Mesenchymal stem cell (in vitro differentiated cells and primary cell): ENCODE data around the gene SAFB.

ENCODE experiments used
- DNase-seq: peaks from one replicate; pipeline ENCODE4 v3.0.0-alpha.2; 2013
- H2AFZ ChIP-seq: one replicate; pipeline ENCODE4 v1.6.1; 2013; ENCODE audit warnings: low read depth, mild to moderate bottlenecking, control low read depth, inconsistent platforms, low read length, moderate library complexity
- H2AK5ac ChIP-seq: 2 replicates; pipeline ENCODE4 v1.6.1; 2013; ENCODE audit warnings: low read length, moderate library complexity, mild to moderate bottlenecking, inconsistent platforms; ENCODE audit not compliant: severe bottlenecking
- H2BK120ac ChIP-seq: one replicate; pipeline ENCODE4 v1.6.1; 2013; ENCODE audit warnings: low read depth, mild to moderate bottlenecking, inconsistent platforms, low read length, moderate library complexity
- H2BK12ac ChIP-seq, 2 experiments: one replicate each; pipeline ENCODE4 v1.6.1; 2013; ENCODE audit warnings: inconsistent platforms in 2 of 2, low read length in 2 of 2, mild to moderate bottlenecking in 2 of 2, moderate library complexity in 2 of 2, control low read depth in 1 of 2
- H2BK15ac ChIP-seq: one replicate; pipeline ENCODE4 v1.6.1; 2013; ENCODE audit warnings: mild to moderate bottlenecking, low read depth, inconsistent platforms; ENCODE audit not compliant: poor library complexity, severe bottlenecking
- H2BK5ac ChIP-seq: 2 replicates; pipeline ENCODE4 v1.6.1; 2013; ENCODE audit warnings: low read depth, mild to moderate bottlenecking, low read length, control low read depth, inconsistent platforms; ENCODE audit not compliant: poor library complexity, severe bottlenecking
- H3K14ac ChIP-seq, 2 experiments: one replicate each; pipeline ENCODE4 v1.6.1; 2013; ENCODE audit warnings: inconsistent platforms in 2 of 2, low read length in 2 of 2, control low read depth in 1 of 2, mild to moderate bottlenecking in 1 of 2, moderate library complexity in 1 of 2
- H3K18ac ChIP-seq, 2 experiments: one replicate each; pipeline ENCODE4 v1.6.1; 2013; ENCODE audit warnings: inconsistent platforms in 2 of 2, low read length in 2 of 2, control low read depth in 1 of 2, low read depth in 1 of 2, mild to moderate bottlenecking in 1 of 2
- H3K23ac ChIP-seq, 2 experiments: one replicate each; pipeline ENCODE4 v1.6.1; 2013; ENCODE audit warnings: inconsistent platforms in 2 of 2, low read length in 2 of 2, mild to moderate bottlenecking in 2 of 2, moderate library complexity in 2 of 2, control low read depth in 1 of 2
- H3K27ac ChIP-seq: 2 replicates; pipeline ENCODE4 v1.5.1; 2013; ENCODE audit warnings: mild to moderate bottlenecking, moderate library complexity, low read length, control low read depth, inconsistent platforms; ENCODE audit not compliant: poor library complexity, severe bottlenecking
- H3K27me3 ChIP-seq, 2 experiments: 2 replicates each; pipeline versions ENCODE4 v1.6.1 to v1.7.0; 2013; ENCODE audit warnings: low read length in 2 of 2, mild to moderate bottlenecking in 2 of 2, moderate library complexity in 2 of 2, control low read depth in 1 of 2, inconsistent platforms in 1 of 2; ENCODE audit not compliant: control insufficient read depth in 1 of 2, insufficient read depth in 1 of 2
- H3K36me3 ChIP-seq, 2 experiments: 2 replicates each; pipeline versions ENCODE4 v1.6.1 to v1.7.0; 2013; ENCODE audit warnings: low read length in 2 of 2, control low read depth in 1 of 2, inconsistent platforms in 1 of 2, low read depth in 1 of 2, mild to moderate bottlenecking in 1 of 2; ENCODE audit not compliant: insufficient read depth in 2 of 2, control insufficient read depth in 1 of 2
- H3K4ac ChIP-seq, 2 experiments: one replicate each; pipeline ENCODE4 v1.6.1; 2013; ENCODE audit warnings: inconsistent platforms in 2 of 2, low read length in 2 of 2, mild to moderate bottlenecking in 2 of 2, moderate library complexity in 2 of 2, control low read depth in 1 of 2, low read depth in 1 of 2
- H3K4me1 ChIP-seq: 2 replicates; pipeline ENCODE4 v1.6.1; 2013; ENCODE audit warnings: low read depth, low read length, control low read depth; ENCODE audit not compliant: control insufficient read depth, insufficient read depth
- H3K4me2 ChIP-seq: 2 replicates; pipeline ENCODE4 v1.6.1; 2013; ENCODE audit warnings: low read length, mild to moderate bottlenecking, inconsistent platforms; ENCODE audit not compliant: poor library complexity, severe bottlenecking
- H3K4me3 ChIP-seq, 2 experiments: 2 replicates each; pipeline versions ENCODE4 v1.5.1 to v1.7.0; 2013; ENCODE audit warnings: low read length in 2 of 2, mild to moderate bottlenecking in 2 of 2, control low read depth in 1 of 2, low read depth in 1 of 2; ENCODE audit not compliant: insufficient read depth in 1 of 2
- H3K79me1 ChIP-seq: replicated peaks from 2 replicates; pipeline ENCODE4 v1.6.1; 2013; ENCODE audit warnings: mild to moderate bottlenecking, control low read depth, low read length, inconsistent platforms; ENCODE audit not compliant: poor library complexity, severe bottlenecking
- H3K9ac ChIP-seq: 2 replicates; pipeline ENCODE4 v1.7.0; 2013; ENCODE audit warnings: mild to moderate bottlenecking, low read length, moderate library complexity
- H3K9me3 ChIP-seq: 2 replicates; pipeline ENCODE4 v1.7.0; 2013; ENCODE audit warnings: mild to moderate bottlenecking, low read length; ENCODE audit not compliant: control insufficient read depth
- H4K8ac ChIP-seq: one replicate; pipeline ENCODE4 v1.6.1; 2013; ENCODE audit warnings: inconsistent platforms, mild to moderate bottlenecking, low read length, moderate library complexity
- H4K91ac ChIP-seq: one replicate; pipeline ENCODE4 v1.6.1; 2013; ENCODE audit warnings: mild to moderate bottlenecking, low read length, inconsistent platforms
- WGBS: methylation state at CpG from one replicate; pipeline ENCODE4 v1.1.7; 2013; ENCODE audit warnings: mixed read lengths; 5-methylcytosine and 5-hydroxymethylcytosine counted together

The SAFB gene

GRCh38 chr19:5664515-5664914, 41.6 kb downstream of the SAFB start:
- Histone ChIP-seq H3K4ac (no peak overlapping the region), H3K27me3 (no peaks in the 10 kb centered on the region), H3K18ac (no peak overlapping the region), H2BK12ac (no peak overlapping the region), H3K4me1 (peaks cover 15% of the 10 kb centered on the region), H3K27ac (no peak overlapping the region), H3K4me3 (no peak overlapping the region), H3K9ac (no peak overlapping the region), H2AFZ (no peak overlapping the region), H2BK5ac (no peak overlapping the region), H3K23ac (no peak overlapping the region), H2BK120ac (no peak overlapping the region), H2AK5ac (no peak overlapping the region), H3K36me3 (peaks cover 79 to 94% of the 10 kb centered on the region in 2 experiments), H3K4me2 (no peak overlapping the region), H2BK15ac (no peak overlapping the region), H4K8ac (no peak overlapping the region), H3K79me1 (peaks cover 45% of the 10 kb centered on the region), H3K14ac (no peak overlapping the region), H3K9me3 (no peaks in the 10 kb centered on the region), H4K91ac (no peak overlapping the region)
- no peak for DNase-seq
- 96% methylated on average over 2 of the region's 2 CpGs for WGBS

GRCh38 chr19:5665781-5666513, 43.1 kb downstream of the SAFB start:
- H3K79me1 ChIP-seq, result peaks cover 38% of the 10 kb centered on the region
- no peak overlapping the region for H2BK120ac ChIP-seq
- no peak overlapping the region for H3K14ac ChIP-seq
- no peak overlapping the region for H2BK12ac ChIP-seq
- H3K9ac ChIP-seq, result peak overlapping the region; percentile 30
- peaks cover 79 to 85% of the 10 kb centered on the region in 2 experiments for H3K36me3 ChIP-seq
- no peak overlapping the region for H3K4me2 ChIP-seq
- H3K18ac ChIP-seq, result no peak overlapping the region
- H3K23ac ChIP-seq, result no peak overlapping the region
- H2BK15ac ChIP-seq, result no peak overlapping the region
- no peak overlapping the region for H3K4ac ChIP-seq
- H2BK5ac ChIP-seq, result no peak overlapping the region
- DNase-seq, result peak; percentile 52
- H4K91ac ChIP-seq, result no peak overlapping the region
- peaks cover 15% of the 10 kb centered on the region for H3K4me1 ChIP-seq
- 84% methylated on average over 9 of the region's 10 CpGs for WGBS
- H2AFZ ChIP-seq, result no peak overlapping the region
- no peak overlapping the region for H2AK5ac ChIP-seq
- peak overlapping the region; percentile 1 for H3K27ac ChIP-seq
- no peak overlapping the region for H3K4me3 ChIP-seq
- H3K9me3 ChIP-seq, result no peaks in the 10 kb centered on the region
- H4K8ac ChIP-seq, result no peak overlapping the region
- no peaks in the 10 kb centered on the region for H3K27me3 ChIP-seq

- H3K14ac ChIP-seq, result no peak overlapping the region
- no peak overlapping the region for H3K9ac ChIP-seq
- H2AK5ac ChIP-seq, result peak overlapping the region; percentile 53
- no peak overlapping the region for H3K27ac ChIP-seq
- H3K23ac ChIP-seq, result no peak overlapping the region
- no peak overlapping the region for H2BK5ac ChIP-seq
- peaks cover 15% of the 10 kb centered on the region for H3K4me1 ChIP-seq
- H3K4ac ChIP-seq, result no peak overlapping the region
- no peaks in the 10 kb centered on the region for H3K27me3 ChIP-seq
- no peak overlapping the region for H2BK12ac ChIP-seq
- no peak for DNase-seq
- no peak overlapping the region for H4K91ac ChIP-seq
- peaks cover 33% of the 10 kb centered on the region for H3K79me1 ChIP-seq
- no peak overlapping the region for H3K4me3 ChIP-seq
- WGBS, result 93% methylated on average over 25 of the region's 26 CpGs
- no peaks in the 10 kb centered on the region for H3K9me3 ChIP-seq
- H2BK15ac ChIP-seq, result no peak overlapping the region
- no peak overlapping the region for H2BK120ac ChIP-seq
- no peak overlapping the region for H4K8ac ChIP-seq
- H2AFZ ChIP-seq, result no peak overlapping the region
- no peak overlapping the region for H3K4me2 ChIP-seq
- peaks cover 75 to 86% of the 10 kb centered on the region in 2 experiments for H3K36me3 ChIP-seq
- H3K18ac ChIP-seq, result no peak overlapping the region
Observed at GRCh38 chr19:5666921-5667610, 44.2 kb downstream of the SAFB start.

GRCh38 chr19:5667751-5668271, 44.9 kb downstream of the SAFB start:
- Histone ChIP-seq H2BK120ac (no peak overlapping the region), H3K4me2 (no peak overlapping the region), H2BK5ac (no peak overlapping the region), H2AK5ac (peak overlapping the region; percentile 19), H3K9me3 (no peaks in the 10 kb centered on the region), H3K27ac (no peak overlapping the region), H3K23ac (no peak overlapping the region), H3K9ac (no peak overlapping the region), H3K4me3 (no peak overlapping the region), H3K27me3 (no peaks in the 10 kb centered on the region), H4K91ac (no peak overlapping the region), H3K18ac (no peak overlapping the region), H2BK12ac (no peak overlapping the region), H3K14ac (no peak overlapping the region), H4K8ac (peak overlapping the region; percentile 7), H3K4me1 (peaks cover 15% of the 10 kb centered on the region), H2BK15ac (no peak overlapping the region), H2AFZ (no peak overlapping the region), H3K79me1 (peaks cover 32% of the 10 kb centered on the region), H3K4ac (no peak overlapping the region), H3K36me3 (peaks cover 70 to 80% of the 10 kb centered on the region in 2 experiments)
- WGBS, result 97% methylated on average over 20 of the region's 22 CpGs
- no peak for DNase-seq
